ENCODE results near the gene GMNN.

GRCh38 chr6:24755279-24755678, 19.5 kb upstream of the GMNN start:
- TF ChIP-seq POLR2AphosphoS5 (IDR thresholded peaks at IDR 0.05) (no peak), CTCF (IDR thresholded peaks at IDR 0.05; ENCODE audit: poor library complexity, severe bottlenecking) (no peak), EZH2 (IDR thresholded peaks at IDR 0.05; ENCODE audit: borderline replicate concordance, insufficient read depth, low read length, poor library complexity, severe bottlenecking) (no peak)

Data from neural cell (in vitro differentiated cells).